Measurements from ENCODE around the gene TEPSIN. TPM values are rescaled to one million over a fixed set of nuclear protein-coding genes. Genes with fewer than 3 reads are reported as not detected.

TEPSIN gene
- total and polyA plus RNA-seq, 11 donors, result 6.8 to 16.0 (median 10.4) TPM

- Histone ChIP-seq H3K27me3 (peaks cover 0 to under 1% (median 0%) of the 10 kb centered on the region in 9 donors), H3K9me3 (no peaks in the 10 kb centered on the region), H3K4me1 (peaks cover 0 to 5% (median 0%) of the 10 kb centered on the region in 12 donors), H3K27ac (no peak overlapping the region), H3K36me3 (peaks cover 0 to 26% (median 0%) of the 10 kb centered on the region in 9 donors), H3K4me3 (no peak overlapping the region)
- intact Hi-C loops (cut with DNase I), result no loop called here
- ATAC-seq (no peak), DNase-seq (no peak)
- 91 to 95% (median 93%) methylated on average over 3 to 7 of the region's 7 CpGs for WGBS, 4 donors
- no peak for TF ChIP-seq POLR2A (IDR thresholded peaks at IDR 0.05)
- TF ChIP-seq, protein P1, sequence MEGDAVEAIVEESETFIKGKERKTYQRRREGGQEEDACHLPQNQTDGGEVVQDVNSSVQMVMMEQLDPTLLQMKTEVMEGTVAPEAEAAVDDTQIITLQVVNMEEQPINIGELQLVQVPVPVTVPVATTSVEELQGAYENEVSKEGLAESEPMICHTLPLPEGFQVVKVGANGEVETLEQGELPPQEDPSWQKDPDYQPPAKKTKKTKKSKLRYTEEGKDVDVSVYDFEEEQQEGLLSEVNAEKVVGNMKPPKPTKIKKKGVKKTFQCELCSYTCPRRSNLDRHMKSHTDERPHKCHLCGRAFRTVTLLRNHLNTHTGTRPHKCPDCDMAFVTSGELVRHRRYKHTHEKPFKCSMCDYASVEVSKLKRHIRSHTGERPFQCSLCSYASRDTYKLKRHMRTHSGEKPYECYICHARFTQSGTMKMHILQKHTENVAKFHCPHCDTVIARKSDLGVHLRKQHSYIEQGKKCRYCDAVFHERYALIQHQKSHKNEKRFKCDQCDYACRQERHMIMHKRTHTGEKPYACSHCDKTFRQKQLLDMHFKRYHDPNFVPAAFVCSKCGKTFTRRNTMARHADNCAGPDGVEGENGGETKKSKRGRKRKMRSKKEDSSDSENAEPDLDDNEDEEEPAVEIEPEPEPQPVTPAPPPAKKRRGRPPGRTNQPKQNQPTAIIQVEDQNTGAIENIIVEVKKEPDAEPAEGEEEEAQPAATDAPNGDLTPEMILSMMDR (IDR thresholded peaks at IDR 0.05), result no peak
Observed at GRCh38 chr17:81189016-81189415, 49.8 kb downstream of the TEPSIN start.

GRCh38 chr17:81188491-81188840 lies 50.4 kb downstream of the TEPSIN start:
- H3K27ac ChIP-seq, result no peak overlapping the region
- peaks cover 0 to 23% (median 0%) of the 10 kb centered on the region in 9 donors for H3K36me3 ChIP-seq
- intact Hi-C loops (cut with DNase I), result no loop called here
- peaks cover 0 to 6% (median 0%) of the 10 kb centered on the region in 9 donors for H3K27me3 ChIP-seq
- TF ChIP-seq, protein P1 (IDR thresholded peaks at IDR 0.05), result no peak
- no peak for TF ChIP-seq POLR2A (IDR thresholded peaks at IDR 0.05)
- H3K4me1 ChIP-seq, result no peaks in the 10 kb centered on the region
- no peaks in the 10 kb centered on the region for H3K9me3 ChIP-seq
- no peak overlapping the region for H3K4me3 ChIP-seq
- ATAC-seq, result no peak
- DNase-seq, result no peak
- WGBS, 4 donors, result 91 to 96% (median 94%) methylated on average over 11 to 12 of the region's 12 CpGs

GRCh38 chr17:81187586-81188490 lies 51.0 kb downstream of the TEPSIN start:
- ATAC-seq (no peak), DNase-seq (no peak)
- intact Hi-C loops (cut with DNase I), result no loop called here
- H3K27ac ChIP-seq, result no peak overlapping the region
- peaks cover 0 to 6% (median 0%) of the 10 kb centered on the region in 9 donors for H3K27me3 ChIP-seq
- H3K36me3 ChIP-seq, result peaks cover 0 to 19% (median 0%) of the 10 kb centered on the region in 9 donors
- no peak overlapping the region for H3K4me3 ChIP-seq
- 88 to 90% (median 90%) methylated on average over 18 to 26 of the region's 26 CpGs for WGBS, 4 donors
- no peaks in the 10 kb centered on the region for H3K4me1 ChIP-seq
- no peak for TF ChIP-seq POLR2A (IDR thresholded peaks at IDR 0.05)
- no peaks in the 10 kb centered on the region for H3K9me3 ChIP-seq

DNA sequence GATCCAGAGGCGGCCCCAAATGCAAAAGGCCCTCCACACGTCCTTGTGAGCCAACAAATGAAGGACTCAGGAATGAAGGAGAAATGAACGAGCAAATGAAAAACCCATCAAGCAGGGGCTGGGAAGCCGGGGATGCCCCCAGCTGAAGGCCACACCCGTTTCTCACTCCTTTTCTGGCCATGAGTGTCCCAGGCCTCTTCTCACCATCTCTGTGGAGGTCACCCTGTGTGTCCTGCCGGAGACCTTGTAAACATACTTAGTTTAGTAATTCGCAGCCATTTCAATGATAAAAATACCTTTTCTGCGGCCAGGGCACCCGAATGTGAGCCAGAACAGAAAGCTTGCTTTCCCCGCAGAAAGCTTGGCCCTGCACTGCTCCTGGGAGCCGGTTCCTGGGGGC lies 51.7 kb downstream of the TEPSIN start:
- H3K27me3 ChIP-seq, result peaks cover 0 to 6% (median 0%) of the 10 kb centered on the region in 9 donors
- DNase-seq (no peak), ATAC-seq (no peak)
- no peaks in the 10 kb centered on the region for H3K9me3 ChIP-seq
- intact Hi-C loops (cut with DNase I), result no loop called here
- no peaks in the 10 kb centered on the region for H3K4me1 ChIP-seq
- 92 to 95% (median 92%) methylated on average over 11 of the region's 11 CpGs for WGBS, 4 donors
- H3K27ac ChIP-seq, result no peak overlapping the region
- TF ChIP-seq, protein P1 (IDR thresholded peaks at IDR 0.05), result no peak
- TF ChIP-seq POLR2A (IDR thresholded peaks at IDR 0.05), result no peak
- no peak overlapping the region for H3K4me3 ChIP-seq
- H3K36me3 ChIP-seq, result peaks cover 0 to 19% (median 0%) of the 10 kb centered on the region in 9 donors

All from heart left ventricle (tissue), 16 donors.